Left cardiac atrium (tissue), 4 donors: ENCODE results near the gene ARHGAP6. TPM values are rescaled to one million over a fixed set of nuclear protein-coding genes. Genes with fewer than 3 reads are reported as not detected.

Experiments
- ATAC-seq, 2 donors: fragments of 200-7000 bp; cut with Tn5 transposase; one replicate each; pipeline ENCODE4 v1.9.1; 2020; ENCODE audit warnings: mild to moderate bottlenecking in 2 of 2, moderate library complexity in 2 of 2
- DNase-seq: peaks from one replicate; pipeline ENCODE4 v3.0.0-alpha.2; 2020
- intact Hi-C, 2 donors: fragments of 100-400 bp; cut with DNase I; formaldehyde crosslinking; loops; one replicate each; pipeline versions ENCODE4 v1.14.1 to v1.15.1; 2022 to 2023
- total RNA-seq, 2 donors: library from RNA; stranded (reverse); fragmentation: NEBNext Ultra II Directional; extraction: Animal tissue kit (Norgen Biotek cat#: 25700); gene quantifications; one replicate each; pipeline ENCODE4 v1.2.1, GENCODE V29; 2021
- donor health status: DM: no; HTN: yes; CAD: no.
- donor health status: DM: no; HTN: yes; CAD: no; lungs with severe emphysema.
- donor health status: DM: yes; HTN: yes; CAD: no.
- donor health status: Dilated cardiomyopathy.

Gene ARHGAP6
- total RNA-seq, 2 donors from 2014 or later, result 5.6 to 5.9 TPM

- DNase-seq, result no peak
- ATAC-seq, result no peak
- intact Hi-C loops, result no loop called here
Measured at GRCh38 chrX:11347300-11347699, 318.4 kb downstream of the ARHGAP6 start.

GRCh38 chrX:11346121-11346682 lies 319.5 kb downstream of the ARHGAP6 start:
- no peak for ATAC-seq
- intact Hi-C loops, result no loop called here
- DNase-seq, result no peak

- DNase-seq (no peak), ATAC-seq (no peak)
- intact Hi-C loops, result no loop called here
Measured at GRCh38 chrX:11342673-11343072, 323.0 kb downstream of the ARHGAP6 start.

GRCh38 chrX:11341274-11342201 lies 324.2 kb downstream of the ARHGAP6 start:
- peak; percentile 71 to 96 for ATAC-seq
- DNase-seq, result peak; percentile 78
- intact Hi-C loops, result no loop called here

GRCh38 chrX:11337292-11338009 lies 328.3 kb downstream of the ARHGAP6 start:
- intact Hi-C loops, result no loop called here
- ATAC-seq, result no peak
- DNase-seq, result no peak

GRCh38 chrX:11336201-11336600 lies 329.5 kb downstream of the ARHGAP6 start:
- DNase-seq (no peak), ATAC-seq (no peak)
- intact Hi-C loops, result no loop called here

GRCh38 chrX:11334165-11334564 lies 331.6 kb downstream of the ARHGAP6 start:
- intact Hi-C loops, result no loop called here
- no peak for DNase-seq

GRCh38 chrX:11331788-11332187 lies 333.9 kb downstream of the ARHGAP6 start:
- intact Hi-C loops, result no loop called here
- no peak for ATAC-seq
- DNase-seq, result no peak

More at GRCh38 chrX:11334165-11334564, 331.6 kb downstream of the ARHGAP6 start:
- no peak for ATAC-seq

GRCh38 chrX:11329021-11329420 lies 336.7 kb downstream of the ARHGAP6 start:
- intact Hi-C loops, result no loop called here
- ATAC-seq (no peak), DNase-seq (no peak)

- ATAC-seq (no peak), DNase-seq (no peak)
- intact Hi-C loops, result no loop called here
Measured at GRCh38 chrX:11328134-11328533, 337.6 kb downstream of the ARHGAP6 start.

GRCh38 chrX:11321986-11322385 lies 343.7 kb downstream of the ARHGAP6 start:
- DNase-seq (no peak), ATAC-seq (no peak)
- intact Hi-C loops, result no loop called here

GRCh38 chrX:11319806-11320520 lies 345.8 kb downstream of the ARHGAP6 start:
- ATAC-seq (no peak), DNase-seq (no peak)
- intact Hi-C loops, result no loop called here

- intact Hi-C loops, result no loop called here
- ATAC-seq (no peak), DNase-seq (no peak)
Measured at GRCh38 chrX:11311706-11312105, 354.0 kb downstream of the ARHGAP6 start.

GRCh38 chrX:11309220-11309619 lies 356.5 kb downstream of the ARHGAP6 start:
- intact Hi-C loops, result no loop called here
- ATAC-seq, result no peak

GRCh38 chrX:11305641-11306040 lies 360.1 kb downstream of the ARHGAP6 start:
- ATAC-seq, result no peak
- DNase-seq, result no peak
- intact Hi-C loops, result no loop called here

More at GRCh38 chrX:11309220-11309619, 356.5 kb downstream of the ARHGAP6 start:
- no peak for DNase-seq

- ATAC-seq (no peak), DNase-seq (no peak)
- intact Hi-C loops, result no loop called here
Measured at GRCh38 chrX:11304829-11305228, 360.9 kb downstream of the ARHGAP6 start.

- ATAC-seq (no peak), DNase-seq (no peak)
Measured at GRCh38 chrX:11298600-11298999, 367.1 kb downstream of the ARHGAP6 start.

GRCh38 chrX:11296051-11296450 lies 369.7 kb downstream of the ARHGAP6 start:
- ATAC-seq (no peak), DNase-seq (no peak)
- intact Hi-C loops, result no loop called here

More at GRCh38 chrX:11298600-11298999, 367.1 kb downstream of the ARHGAP6 start:
- intact Hi-C loops, result no loop called here

- no peak for DNase-seq
- no peak for ATAC-seq
- intact Hi-C loops, result no loop called here
Measured at GRCh38 chrX:11293113-11293512, 372.6 kb downstream of the ARHGAP6 start, which contains the start of gene AMELX. Gene AMELX (plus strand): TSS chrX:11293413. CDS start chrX:11294789, 1,376 bp downstream.
